ENCODE results near the gene CTIF.

Gene CTIF

GRCh38 chr18:48551100-48551499 is 12.3 kb downstream of the CTIF start:
- H3K27ac ChIP-seq (replicated peaks; ENCODE audit: low read length), result no peak overlapping the region
- no peak overlapping the region for H3K9ac ChIP-seq (ENCODE audit: low read depth, low read length, poor library complexity)
- H3K79me1 ChIP-seq (ENCODE audit: low read depth, low read length), result no peaks in the 10 kb centered on the region
- no peak overlapping the region for H4K8ac ChIP-seq (ENCODE audit: low read depth, low read length)
- H3K23ac ChIP-seq (ENCODE audit: low read depth, low read length, poor library complexity), result no peak overlapping the region
- H3K14ac ChIP-seq (ENCODE audit: low read length), result no peak overlapping the region
- no peak for DNase-seq (ENCODE audit: low spot score)
- no peak overlapping the region for H3K4me2 ChIP-seq (ENCODE audit: insufficient read depth, low read length, poor library complexity, severe bottlenecking)
- H2BK5ac ChIP-seq (ENCODE audit: low read length), result no peak overlapping the region
- no peak overlapping the region for H2BK12ac ChIP-seq (ENCODE audit: low read length)
- H2AK5ac ChIP-seq (ENCODE audit: low read depth, low read length), result no peak overlapping the region
- no CpG with 5 or more reads among the region's 2 CpGs for WGBS, 2 donors (ENCODE audit: extremely low coverage in 2 of 2, insufficient read length in 2 of 2, insufficient replicate concordance in 1 of 2)
- no peak overlapping the region for H2BK120ac ChIP-seq (ENCODE audit: low read depth, low read length)
- no peak overlapping the region for H3K18ac ChIP-seq (ENCODE audit: low read length)
- H4K91ac ChIP-seq (ENCODE audit: low read depth, low read length, poor library complexity), result no peak overlapping the region
- H3K36me3 ChIP-seq (replicated peaks in 1 of 2; ENCODE audit: control insufficient read depth in 2 of 2, insufficient read depth in 2 of 2, low read length in 2 of 2), result no peaks in the 10 kb centered on the region
- no peak overlapping the region for H2AFZ ChIP-seq (ENCODE audit: low read length)
- H2BK15ac ChIP-seq (ENCODE audit: low read length), result no peak overlapping the region
- peaks cover 15 to 20% of the 10 kb centered on the region in 2 donors for H3K4me1 ChIP-seq (ENCODE audit: control insufficient read depth in 2 of 2, insufficient read depth in 1 of 2, low read depth in 1 of 2, low read length in 2 of 2)
- no peak overlapping the region for H3K4ac ChIP-seq (ENCODE audit: low read length)
- no peaks in the 10 kb centered on the region for H3K27me3 ChIP-seq (ENCODE audit: control insufficient read depth in 3 of 3, insufficient read depth in 3 of 3, low read depth in 1 of 3, low read length in 3 of 3)
- H3K4me3 ChIP-seq (ENCODE audit: low read length in 2 of 2), result no peak overlapping the region
- no peaks in the 10 kb centered on the region for H3K9me3 ChIP-seq (replicated peaks in 1 of 2; ENCODE audit: control insufficient read depth in 2 of 2, insufficient read depth in 1 of 2, low read depth in 1 of 2, low read length in 2 of 2)

GRCh38 chr18:48552130-48552529 is 13.3 kb downstream of the CTIF start:
- no peak overlapping the region for H3K4me3 ChIP-seq (ENCODE audit: low read length in 2 of 2)
- H3K9ac ChIP-seq (ENCODE audit: low read depth, low read length, poor library complexity), result no peak overlapping the region
- no peak overlapping the region for H3K18ac ChIP-seq (ENCODE audit: low read length)
- H2BK15ac ChIP-seq (ENCODE audit: low read length), result no peak overlapping the region
- H4K91ac ChIP-seq (ENCODE audit: low read depth, low read length, poor library complexity), result no peak overlapping the region
- H3K23ac ChIP-seq (ENCODE audit: low read depth, low read length, poor library complexity), result no peak overlapping the region
- no peak overlapping the region for H2BK5ac ChIP-seq (ENCODE audit: low read length)
- peaks cover 5 to 11% of the 10 kb centered on the region in 2 donors for H3K4me1 ChIP-seq (ENCODE audit: control insufficient read depth in 2 of 2, insufficient read depth in 1 of 2, low read depth in 1 of 2, low read length in 2 of 2)
- no peak for DNase-seq (ENCODE audit: low spot score)
- H4K8ac ChIP-seq (ENCODE audit: low read depth, low read length), result no peak overlapping the region
- no peak overlapping the region for H3K14ac ChIP-seq (ENCODE audit: low read length)
- no peaks in the 10 kb centered on the region for H3K79me1 ChIP-seq (ENCODE audit: low read depth, low read length)
- H3K4ac ChIP-seq (ENCODE audit: low read length), result no peak overlapping the region
- no peak overlapping the region for H2AK5ac ChIP-seq (ENCODE audit: low read depth, low read length)
- no peak overlapping the region for H2BK12ac ChIP-seq (ENCODE audit: low read length)
- H3K27ac ChIP-seq (replicated peaks; ENCODE audit: low read length), result no peak overlapping the region
- H3K9me3 ChIP-seq (replicated peaks in 1 of 2; ENCODE audit: control insufficient read depth in 2 of 2, insufficient read depth in 1 of 2, low read depth in 1 of 2, low read length in 2 of 2), result no peaks in the 10 kb centered on the region
- no CpG with 5 or more reads among the region's 3 CpGs for WGBS, 2 donors (ENCODE audit: extremely low coverage in 2 of 2, insufficient read length in 2 of 2, insufficient replicate concordance in 1 of 2)
- no peaks in the 10 kb centered on the region for H3K36me3 ChIP-seq (replicated peaks in 1 of 2; ENCODE audit: control insufficient read depth in 2 of 2, insufficient read depth in 2 of 2, low read length in 2 of 2)
- no peaks in the 10 kb centered on the region for H3K27me3 ChIP-seq (ENCODE audit: control insufficient read depth in 3 of 3, insufficient read depth in 3 of 3, low read depth in 1 of 3, low read length in 3 of 3)
- H2BK120ac ChIP-seq (ENCODE audit: low read depth, low read length), result no peak overlapping the region
- H3K4me2 ChIP-seq (ENCODE audit: insufficient read depth, low read length, poor library complexity, severe bottlenecking), result no peak overlapping the region
- no peak overlapping the region for H2AFZ ChIP-seq (ENCODE audit: low read length)

- H4K91ac ChIP-seq (ENCODE audit: low read depth, low read length, poor library complexity), result no peak overlapping the region
- no peak overlapping the region for H3K23ac ChIP-seq (ENCODE audit: low read depth, low read length, poor library complexity)
- no peak overlapping the region for H2BK15ac ChIP-seq (ENCODE audit: low read length)
- no peak overlapping the region for H3K4ac ChIP-seq (ENCODE audit: low read length)
- no peaks in the 10 kb centered on the region for H3K36me3 ChIP-seq (replicated peaks in 1 of 2; ENCODE audit: control insufficient read depth in 2 of 2, insufficient read depth in 2 of 2, low read length in 2 of 2)
- H3K9me3 ChIP-seq (replicated peaks in 1 of 2; ENCODE audit: control insufficient read depth in 2 of 2, insufficient read depth in 1 of 2, low read depth in 1 of 2, low read length in 2 of 2), result no peaks in the 10 kb centered on the region
- no peak overlapping the region for H3K14ac ChIP-seq (ENCODE audit: low read length)
- H2AFZ ChIP-seq (ENCODE audit: low read length), result no peak overlapping the region
- no peak overlapping the region for H2BK120ac ChIP-seq (ENCODE audit: low read depth, low read length)
- no peak overlapping the region for H2BK5ac ChIP-seq (ENCODE audit: low read length)
- no peak overlapping the region for H3K27ac ChIP-seq (replicated peaks; ENCODE audit: low read length)
- H4K8ac ChIP-seq (ENCODE audit: low read depth, low read length), result no peak overlapping the region
- no peak overlapping the region for H3K4me2 ChIP-seq (ENCODE audit: insufficient read depth, low read length, poor library complexity, severe bottlenecking)
- H2AK5ac ChIP-seq (ENCODE audit: low read depth, low read length), result no peak overlapping the region
- no peak overlapping the region for H3K9ac ChIP-seq (ENCODE audit: low read depth, low read length, poor library complexity)
- H3K79me1 ChIP-seq (ENCODE audit: low read depth, low read length), result no peaks in the 10 kb centered on the region
- H3K18ac ChIP-seq (ENCODE audit: low read length), result no peak overlapping the region
- H3K27me3 ChIP-seq (ENCODE audit: control insufficient read depth in 3 of 3, insufficient read depth in 3 of 3, low read depth in 1 of 3, low read length in 3 of 3), result no peaks in the 10 kb centered on the region
- H3K4me3 ChIP-seq (ENCODE audit: low read length in 2 of 2), result no peak overlapping the region
- WGBS, 2 donors (ENCODE audit: extremely low coverage in 2 of 2, insufficient read length in 2 of 2, insufficient replicate concordance in 1 of 2), result no CpG with 5 or more reads among the region's 13 CpGs
- no peak overlapping the region for H2BK12ac ChIP-seq (ENCODE audit: low read length)
- no peak for DNase-seq (ENCODE audit: low spot score)
- peaks cover 0 to 2% of the 10 kb centered on the region in 2 donors for H3K4me1 ChIP-seq (ENCODE audit: control insufficient read depth in 2 of 2, insufficient read depth in 1 of 2, low read depth in 1 of 2, low read length in 2 of 2)
Observed at GRCh38 chr18:48553236-48553635, 14.4 kb downstream of the CTIF start.

GRCh38 chr18:48554610-48555400 is 16.0 kb downstream of the CTIF start:
- no peak overlapping the region for H3K4me2 ChIP-seq (ENCODE audit: insufficient read depth, low read length, poor library complexity, severe bottlenecking)
- H3K4me3 ChIP-seq (ENCODE audit: low read length in 2 of 2), result no peak overlapping the region
- WGBS, 2 donors (ENCODE audit: extremely low coverage in 2 of 2, insufficient read length in 2 of 2, insufficient replicate concordance in 1 of 2), result no CpG with 5 or more reads among the region's 7 CpGs
- H3K27me3 ChIP-seq (ENCODE audit: control insufficient read depth in 3 of 3, insufficient read depth in 3 of 3, low read depth in 1 of 3, low read length in 3 of 3), result no peaks in the 10 kb centered on the region
- H2BK12ac ChIP-seq (ENCODE audit: low read length), result no peak overlapping the region
- H3K79me1 ChIP-seq (ENCODE audit: low read depth, low read length), result no peaks in the 10 kb centered on the region
- no peak overlapping the region for H3K23ac ChIP-seq (ENCODE audit: low read depth, low read length, poor library complexity)
- H3K18ac ChIP-seq (ENCODE audit: low read length), result no peak overlapping the region
- H3K9ac ChIP-seq (ENCODE audit: low read depth, low read length, poor library complexity), result no peak overlapping the region
- H3K27ac ChIP-seq (replicated peaks; ENCODE audit: low read length), result no peak overlapping the region
- H2AK5ac ChIP-seq (ENCODE audit: low read depth, low read length), result no peak overlapping the region
- H3K36me3 ChIP-seq (replicated peaks in 1 of 2; ENCODE audit: control insufficient read depth in 2 of 2, insufficient read depth in 2 of 2, low read length in 2 of 2), result no peaks in the 10 kb centered on the region
- H2BK120ac ChIP-seq (ENCODE audit: low read depth, low read length), result no peak overlapping the region
- no peak overlapping the region for H3K4ac ChIP-seq (ENCODE audit: low read length)
- H3K4me1 ChIP-seq (ENCODE audit: control insufficient read depth in 2 of 2, insufficient read depth in 1 of 2, low read depth in 1 of 2, low read length in 2 of 2), result no peaks in the 10 kb centered on the region
- no peak overlapping the region for H2AFZ ChIP-seq (ENCODE audit: low read length)
- no peak for DNase-seq (ENCODE audit: low spot score)
- H3K14ac ChIP-seq (ENCODE audit: low read length), result no peak overlapping the region
- no peak overlapping the region for H4K8ac ChIP-seq (ENCODE audit: low read depth, low read length)
- H3K9me3 ChIP-seq (replicated peaks in 1 of 2; ENCODE audit: control insufficient read depth in 2 of 2, insufficient read depth in 1 of 2, low read depth in 1 of 2, low read length in 2 of 2), result peaks cover 0 to 6% of the 10 kb centered on the region in 2 donors
- no peak overlapping the region for H2BK15ac ChIP-seq (ENCODE audit: low read length)
- no peak overlapping the region for H4K91ac ChIP-seq (ENCODE audit: low read depth, low read length, poor library complexity)
- H2BK5ac ChIP-seq (ENCODE audit: low read length), result no peak overlapping the region
